H1 (cell line): ENCODE measurements around the gene ANO6. TPM values are rescaled to one million over a fixed set of nuclear protein-coding genes. Genes with fewer than 3 reads are reported as not detected.

Source experiments
- CTCF ChIA-PET: fragments of 300-600 bp; sonication (Branson Sonifier 250); formaldehyde crosslinking; loops from one replicate; lab custom pipeline; 2021; ENCODE audit not compliant: partially characterized antibody; lab: Charles Lee
- POLR2A ChIA-PET: fragments of 300-600 bp; sonication (Branson Sonifier 250); formaldehyde crosslinking; loops from one replicate; lab custom pipeline; 2021; ENCODE audit warnings: inconsistent platforms; ENCODE audit not compliant: partially characterized antibody; lab: Charles Lee
- DNase-seq, 2 experiments: peaks; one replicate each; pipeline versions ENCODE4 v3.0.0 to v3.0.0-alpha.2; 2010 to 2022; ENCODE audit warnings: low spot score in 2 of 2, low read depth in 1 of 2, mixed read lengths in 1 of 2
- FAIRE-seq: peaks from 2 replicates; lab custom pipeline; 2011; peaks lifted over from hg19 to GRCh38; lab: Jason Lieb, UNC
- H2AFZ ChIP-seq: 2 replicates; pipeline ENCODE4 v1.8.1; 2012; ENCODE audit warnings: low read length, inconsistent platforms
- H2AK5ac ChIP-seq: 2 replicates; pipeline ENCODE4 v1.6.1; 2013; ENCODE audit warnings: low read depth, low read length
- H2BK120ac ChIP-seq: replicated peaks from 2 replicates; pipeline ENCODE3; 2013; ENCODE audit warnings: low read depth, low read length, inconsistent platforms
- H2BK12ac ChIP-seq: 2 replicates; pipeline ENCODE4 v1.6.1; 2013; ENCODE audit warnings: low read depth, low read length
- H2BK15ac ChIP-seq: 2 replicates; pipeline ENCODE4 v1.6.1; 2013; ENCODE audit warnings: low read length
- H2BK20ac ChIP-seq: 2 replicates; pipeline ENCODE4 v1.6.1; 2013; ENCODE audit warnings: low read length
- H2BK5ac ChIP-seq: 2 replicates; pipeline ENCODE4 v1.6.1; 2013; ENCODE audit warnings: low read depth, low read length
- H3K14ac ChIP-seq: 2 replicates; pipeline ENCODE4 v1.6.1; 2013; ENCODE audit warnings: inconsistent platforms; ENCODE audit not compliant: insufficient read length
- H3K18ac ChIP-seq: 2 replicates; pipeline ENCODE4 v1.6.1; 2013; ENCODE audit warnings: low read length; ENCODE audit errors: extremely low read depth
- H3K23ac ChIP-seq: 2 replicates; pipeline ENCODE4 v1.6.1; 2013; ENCODE audit warnings: inconsistent platforms; ENCODE audit not compliant: insufficient read length
- H3K23me2 ChIP-seq: 2 replicates; pipeline ENCODE4 v1.6.1; 2013; ENCODE audit warnings: low read depth, low read length
- H3K27ac ChIP-seq: 2 replicates; pipeline ENCODE4 v1.6.1; 2011; ENCODE audit warnings: low read depth, low read length, inconsistent platforms
- H3K27me3 ChIP-seq, 4 experiments: replicated peaks in 1 of 4; 1 replicate in 1 of 4; 2 replicates in 3 of 4; pipeline versions ENCODE4 v1.6.1 to v1.8.1; 2011 to 2013; ENCODE audit warnings: low read length in 3 of 4, mild to moderate bottlenecking in 3 of 4, inconsistent platforms in 2 of 4, mixed read lengths in 2 of 4, moderate library complexity in 1 of 4; ENCODE audit not compliant: control insufficient read depth in 3 of 4, insufficient read depth in 3 of 4; ENCODE audit errors: extremely low read depth in 1 of 4
- H3K36me3 ChIP-seq, 4 experiments: 2 replicates each; pipeline versions ENCODE4 v1.6.1 to v1.8.1; 2011 to 2013; ENCODE audit warnings: mild to moderate bottlenecking in 4 of 4, low read length in 3 of 4, moderate library complexity in 2 of 4, control low read depth in 1 of 4, inconsistent platforms in 1 of 4; ENCODE audit not compliant: insufficient read depth in 4 of 4, control insufficient read depth in 2 of 4
- H3K4ac ChIP-seq: replicated peaks from 2 replicates; pipeline ENCODE3; 2013; ENCODE audit warnings: low read length, low read depth, mixed read lengths, inconsistent platforms; ENCODE audit not compliant: insufficient read length
- H3K4me1 ChIP-seq, 4 experiments: replicated peaks in 1 of 4; 1 replicate in 1 of 4; 2 replicates in 3 of 4; pipeline versions ENCODE4 v1.6.1 to v1.8.1; 2011 to 2013; ENCODE audit warnings: low read length in 3 of 4, inconsistent platforms in 2 of 4, mixed read lengths in 1 of 4; ENCODE audit not compliant: insufficient read depth in 4 of 4, control insufficient read depth in 3 of 4
- H3K4me2 ChIP-seq, 2 experiments: 2 replicates each; pipeline versions ENCODE4 v1.6.1 to v1.8.1; 2011 to 2013; ENCODE audit warnings: low read depth in 2 of 2, low read length in 2 of 2, control low read depth in 1 of 2, inconsistent platforms in 1 of 2, mild to moderate bottlenecking in 1 of 2; ENCODE audit not compliant: insufficient read depth in 1 of 2
- H3K4me3 ChIP-seq, 4 experiments: fragments of 200-600, 300-600 bp in 1 of 4; sonication (generic), shearing (Covaris generic), sonication (Bioruptor Twin) in 1 of 4; 2 replicates each; pipeline versions ENCODE4 v1.5.1 to v1.8.1; 2011 to 2016; ENCODE audit warnings: low read length in 4 of 4, low read depth in 3 of 4, control low read depth in 2 of 4, inconsistent platforms in 2 of 4, mild to moderate bottlenecking in 2 of 4, mixed read lengths in 1 of 4, moderate library complexity in 1 of 4; ENCODE audit not compliant: insufficient read depth in 2 of 4; ENCODE audit errors: extremely low read depth in 1 of 4
- H3K56ac ChIP-seq: replicated peaks from 2 replicates; pipeline ENCODE3; 2013; ENCODE audit warnings: low read depth, mild to moderate bottlenecking, mixed read lengths, low read length, inconsistent platforms; ENCODE audit not compliant: insufficient read length
- H3K79me1 ChIP-seq: 2 replicates; pipeline ENCODE4 v1.6.1; 2013; ENCODE audit warnings: low read depth, low read length, control low read depth
- H3K79me2 ChIP-seq, 2 experiments: 2 replicates each; pipeline versions ENCODE4 v1.6.1 to v1.8.1; 2012 to 2013; ENCODE audit warnings: low read length in 2 of 2, mild to moderate bottlenecking in 2 of 2, inconsistent platforms in 1 of 2; ENCODE audit not compliant: insufficient read depth in 2 of 2, control insufficient read depth in 1 of 2
- H3K9ac ChIP-seq, 4 experiments: replicated peaks in 1 of 4; 1 replicate in 1 of 4; 2 replicates in 3 of 4; pipeline versions ENCODE4 v1.6.1 to v1.8.1; 2011 to 2013; ENCODE audit warnings: low read depth in 3 of 4, low read length in 3 of 4, control low read depth in 2 of 4, mild to moderate bottlenecking in 2 of 4, moderate library complexity in 2 of 4, inconsistent platforms in 1 of 4; ENCODE audit errors: extremely low read depth in 1 of 4
- H3K9me3 ChIP-seq, 2 experiments: 2 replicates each; pipeline versions ENCODE4 v1.6.1 to v1.8.1; 2012 to 2013; ENCODE audit warnings: mild to moderate bottlenecking in 2 of 2, moderate library complexity in 2 of 2, control low read depth in 1 of 2, inconsistent platforms in 1 of 2, low read depth in 1 of 2, low read length in 1 of 2, mixed read lengths in 1 of 2; ENCODE audit not compliant: insufficient read depth in 2 of 2
- H4K20me1 ChIP-seq, 2 experiments: replicated peaks in 1 of 2; 2 replicates each; pipeline versions ENCODE3 to v1.8.1; 2011 to 2013; ENCODE audit warnings: inconsistent platforms in 2 of 2, low read length in 2 of 2, mild to moderate bottlenecking in 1 of 2; ENCODE audit not compliant: insufficient read depth in 2 of 2, control insufficient read depth in 1 of 2
- H4K5ac ChIP-seq: 2 replicates; pipeline ENCODE4 v1.6.1; 2013; ENCODE audit warnings: low read length, low read depth, mixed read lengths, inconsistent platforms; ENCODE audit not compliant: insufficient read length
- H4K8ac ChIP-seq: 2 replicates; pipeline ENCODE4 v1.8.0; 2013; ENCODE audit warnings: mild to moderate bottlenecking, moderate library complexity, low read length, inconsistent platforms; ENCODE audit not compliant: insufficient read depth; ENCODE audit errors: extremely low read depth
- H4K91ac ChIP-seq: replicated peaks from 2 replicates; pipeline ENCODE3; 2013; ENCODE audit warnings: low read length, mixed read lengths, inconsistent platforms; ENCODE audit not compliant: insufficient read length
- BACH1 ChIP-seq: IDR thresholded peaks from 2 replicates; pipeline ENCODE4 v1.6.1; 2012; ENCODE audit warnings: low read length, improper control_type of control experiment
- BRCA1 ChIP-seq: IDR thresholded peaks from 2 replicates; pipeline ENCODE4 v1.6.1; 2012; ENCODE audit warnings: low read depth, low read length, improper control_type of control experiment
- EZH2 ChIP-seq: fragments of 200-600 bp; sonication (generic); IDR thresholded peaks from 2 replicates; pipeline ENCODE4 v1.7.1; 2012; ENCODE audit warnings: low read depth, mild to moderate bottlenecking, moderate library complexity, low read length, inconsistent platforms; ENCODE audit not compliant: severe bottlenecking
- FOSL1 ChIP-seq: IDR thresholded peaks from 2 replicates; pipeline ENCODE4 v1.6.1; 2011; ENCODE audit warnings: mild to moderate bottlenecking, low read depth, low read length, moderate library complexity; ENCODE audit not compliant: insufficient read depth
- HDAC2 ChIP-seq, 2 experiments: fragments of 300-600 bp in 1 of 2; sonication (generic) in 1 of 2; IDR thresholded peaks; 2 replicates each; pipeline ENCODE4 v1.6.1; 2011 to 2012; ENCODE audit warnings: low read depth in 2 of 2, low read length in 2 of 2, mild to moderate bottlenecking in 2 of 2, moderate library complexity in 2 of 2, borderline replicate concordance in 1 of 2, inconsistent platforms in 1 of 2
- MAX ChIP-seq: IDR thresholded peaks from 2 replicates; pipeline ENCODE4 v1.6.1; 2012; ENCODE audit warnings: inconsistent platforms
- SIRT6 ChIP-seq: IDR thresholded peaks from one replicate; pipeline ENCODE4 v1.7.1; 2012; ENCODE audit warnings: low read length, inconsistent platforms
- SUZ12 ChIP-seq: fragments of 200-600 bp; sonication (generic); IDR thresholded peaks from 2 replicates; pipeline ENCODE4 v1.6.1; 2012; ENCODE audit warnings: mild to moderate bottlenecking, inconsistent platforms, low read length, moderate library complexity, mixed read lengths
- WGBS, 2 experiments: shearing (Covaris generic) in 1 of 2; methylation state at CpG; one replicate each; pipeline versions ENCODE4 v1.1.6 to v1.1.7; 2013 to 2015; ENCODE audit warnings: low lambda C conversion rate in 2 of 2, mixed read lengths in 2 of 2, inconsistent platforms in 1 of 2, low coverage in 1 of 2, missing lambda C conversion rate in 1 of 2; ENCODE audit not compliant: insufficient replicate concordance in 2 of 2, insufficient coverage in 1 of 2, insufficient read length in 1 of 2; ENCODE audit errors: extremely low coverage in 1 of 2, missing lambda C conversion rate in 1 of 2; 5-methylcytosine and 5-hydroxymethylcytosine counted together
- polyA plus RNA-seq, 7 experiments: library from polyadenylated mRNA; depleted of rRNA in 3 of 7; stranded (reverse) in 5 of 7; unstranded in 2 of 7; fragments of >200 nt in 5 of 7; fragments of 200-250 nt in 2 of 7; gene quantifications; 1 replicate in 5 of 7; 2 replicates in 1 of 7; 4 replicates in 1 of 7; pipeline versions ENCODE4 v1.2.1 to v1.2.3, GENCODE V29; 2011 to 2013; ENCODE audit warnings: missing spikeins in 2 of 7, mixed read lengths in 2 of 7
- total RNA-seq: library from RNA; stranded (reverse); fragmentation: NEBNext Ultra II Directional; extraction: Animal tissue kit (Norgen Biotek cat#: 25700); gene quantifications from 2 replicates; pipeline ENCODE4 v1.2.1, GENCODE V29; 2021

ANO6 gene
- total and polyA plus RNA-seq, 2 of the 8 experiments (the other 6 are each of a cell fraction or from before 2014, with no cell fraction given): 15.1 to 39.7 TPM

GRCh38 chr12:45310627-45310968 is 94.7 kb downstream of the ANO6 start:
- Histone ChIP-seq H3K9ac (no peak overlapping the region), H3K9me3 (no peaks in the 10 kb centered on the region), H3K14ac (no peak overlapping the region), H3K4ac (no peak overlapping the region), H3K23me2 (no peaks in the 10 kb centered on the region; the same call in 1 of the 2 replicates), H3K4me2 (no peak overlapping the region), H3K56ac (no peak overlapping the region), H3K4me3 (no peak overlapping the region), H3K36me3 (peaks cover 0 to 6% (median 0%) of the 10 kb centered on the region in 4 experiments; a peak in 1 of 8 replicates), H3K27me3 (no peaks in the 10 kb centered on the region), H3K79me1 (no peaks in the 10 kb centered on the region; the same call in 1 of the 2 replicates), H2AFZ (no peak overlapping the region), H2BK20ac (no peak overlapping the region), H2BK5ac (no peak overlapping the region), H4K20me1 (peaks cover 0 to 1% of the 10 kb centered on the region in 2 experiments), H2BK15ac (no peak overlapping the region), H2BK12ac (no peak overlapping the region), H2BK120ac (no peak overlapping the region), H3K18ac (no peak overlapping the region), H3K79me2 (no peaks in the 10 kb centered on the region), H4K5ac (no peak overlapping the region), H4K8ac (no peak overlapping the region), H4K91ac (no peak overlapping the region), H3K27ac (no peak overlapping the region), H3K23ac (no peak overlapping the region), H2AK5ac (no peak overlapping the region), H3K4me1 (no peaks in the 10 kb centered on the region)
- POLR2A ChIA-PET: interaction anchor here (0.8 kb wide), 1 partner anchor 91 kb away, joined by 3 read pairs; no protein-coding TSS in a partner anchor
- no peak for FAIRE-seq
- CTCF ChIA-PET: no interaction called here
- no peak for DNase-seq
- WGBS, 2 experiments: 92% methylated on average over 1 of the region's 1 CpG; no CpG with 5 or more reads in 1 of the 2 experiments
- no peak for TF ChIP-seq HDAC2 (IDR thresholded peaks at IDR 0.05; ENCODE audit: borderline replicate concordance in 1 of 2, low read depth in 2 of 2, low read length in 2 of 2)
- no peak for TF ChIP-seq EZH2
- no peak for TF ChIP-seq BACH1
- TF ChIP-seq SUZ12: no peak
- TF ChIP-seq MAX: no peak
- TF ChIP-seq SIRT6: no peak
- no peak for TF ChIP-seq FOSL1
- no peak for TF ChIP-seq BRCA1
- TF ChIP-seq, all 59 proteins: peak for 0
